ENCODE measurements around the gene UTRN. TPM values are rescaled to one million over a fixed set of nuclear protein-coding genes. Genes with fewer than 3 reads are reported as not detected.

The UTRN gene
- polyA plus RNA-seq, 4 donors, result 136 to 157 (median 141) TPM

Other genes with a start within 250 kb of the UTRN start
- 100 to 1,000 TPM; 127 to 170 (median 131) TPM for gene SF3B5, start 189.8 kb upstream of the UTRN start, polyA plus RNA-seq (ENCODE audit: insufficient read length in 4 of 4)
- 1 to 10 TPM in 1 of 4 donors, under 1 TPM in 3; 0.73 to 1.3 (median 0.89) TPM for gene STX11, start 134.8 kb upstream of the UTRN start, polyA plus RNA-seq (ENCODE audit: insufficient read length in 4 of 4)

Data from right renal pelvis (tissue), 4 donors.